Measurements from ENCODE around the gene LBH. TPM values are rescaled to one million over a fixed set of nuclear protein-coding genes. Genes with fewer than 3 reads are reported as not detected.

The LBH gene
- polyA plus RNA-seq, 1 donor (not counting 4 experiments of a cell fraction or from before 2014, with no cell fraction given): 0.83 TPM

DNA sequence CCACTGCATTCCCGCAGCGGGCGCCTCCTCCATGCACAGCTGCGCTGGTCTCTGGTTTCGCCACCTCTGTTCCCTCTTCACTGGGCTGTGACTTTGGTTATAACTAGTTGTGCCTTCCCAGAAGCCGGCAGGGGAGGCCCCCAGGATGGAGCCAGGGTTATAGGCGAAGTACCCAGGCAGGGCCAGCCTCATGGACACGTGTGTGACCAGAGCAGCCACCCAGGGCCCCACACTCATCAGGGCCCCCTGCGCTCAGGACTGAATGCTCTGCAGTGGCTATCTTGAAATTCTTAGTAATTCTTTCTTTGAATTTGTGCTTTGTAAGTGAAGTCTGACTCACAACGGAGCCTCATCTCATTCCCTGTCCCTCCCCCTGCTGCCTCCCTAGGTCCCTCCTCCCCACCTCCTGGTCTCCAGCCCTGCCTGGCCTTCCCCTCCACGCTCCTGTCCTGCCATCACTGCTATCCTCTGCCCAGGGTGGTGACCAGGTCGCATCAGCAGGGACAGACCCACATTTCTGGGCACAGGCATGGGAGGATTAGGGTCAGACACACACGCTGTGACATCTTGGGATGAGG, 38.1 kb upstream of the LBH start:
- Histone ChIP-seq H3K4me1 (ENCODE audit: control insufficient read depth, extremely low read depth, insufficient read depth, low read length) (no peaks in the 10 kb centered on the region), H3K4me3 (ENCODE audit: control insufficient read depth in 2 of 3, extremely low read depth in 1 of 3, insufficient read depth in 2 of 3, low read depth in 1 of 3, low read length in 3 of 3) (no peak overlapping the region), H2AFZ (ENCODE audit: control insufficient read depth, low read length) (no peak overlapping the region), H3K36me3 (ENCODE audit: control insufficient read depth in 2 of 2, extremely low read depth in 1 of 2, insufficient read depth in 2 of 2, low read length in 2 of 2) (no peaks in the 10 kb centered on the region), H3K9ac (ENCODE audit: control insufficient read depth, extremely low read depth, insufficient read depth, low read length) (no peak overlapping the region), H4K20me1 (ENCODE audit: control insufficient read depth, extremely low read depth, insufficient read depth, low read length) (no peaks in the 10 kb centered on the region), H3K27ac (ENCODE audit: control insufficient read depth, insufficient read depth, low read length) (no peak overlapping the region), H3K27me3 (ENCODE audit: control insufficient read depth, extremely low read depth, insufficient read depth, low read length) (peaks cover 9% of the 10 kb centered on the region), H3K9me1 (ENCODE audit: control insufficient read depth, extremely low read depth, insufficient read depth, low read length) (no peaks in the 10 kb centered on the region), H3K79me2 (ENCODE audit: control insufficient read depth, insufficient read depth, low read length) (no peaks in the 10 kb centered on the region), H3K4me2 (ENCODE audit: control insufficient read depth, extremely low read depth, insufficient read depth, low read depth, low read length) (no peak overlapping the region), H3K9me3 (ENCODE audit: control insufficient read depth, low read depth, low read length) (no peaks in the 10 kb centered on the region)
- TF ChIP-seq, protein P1, sequence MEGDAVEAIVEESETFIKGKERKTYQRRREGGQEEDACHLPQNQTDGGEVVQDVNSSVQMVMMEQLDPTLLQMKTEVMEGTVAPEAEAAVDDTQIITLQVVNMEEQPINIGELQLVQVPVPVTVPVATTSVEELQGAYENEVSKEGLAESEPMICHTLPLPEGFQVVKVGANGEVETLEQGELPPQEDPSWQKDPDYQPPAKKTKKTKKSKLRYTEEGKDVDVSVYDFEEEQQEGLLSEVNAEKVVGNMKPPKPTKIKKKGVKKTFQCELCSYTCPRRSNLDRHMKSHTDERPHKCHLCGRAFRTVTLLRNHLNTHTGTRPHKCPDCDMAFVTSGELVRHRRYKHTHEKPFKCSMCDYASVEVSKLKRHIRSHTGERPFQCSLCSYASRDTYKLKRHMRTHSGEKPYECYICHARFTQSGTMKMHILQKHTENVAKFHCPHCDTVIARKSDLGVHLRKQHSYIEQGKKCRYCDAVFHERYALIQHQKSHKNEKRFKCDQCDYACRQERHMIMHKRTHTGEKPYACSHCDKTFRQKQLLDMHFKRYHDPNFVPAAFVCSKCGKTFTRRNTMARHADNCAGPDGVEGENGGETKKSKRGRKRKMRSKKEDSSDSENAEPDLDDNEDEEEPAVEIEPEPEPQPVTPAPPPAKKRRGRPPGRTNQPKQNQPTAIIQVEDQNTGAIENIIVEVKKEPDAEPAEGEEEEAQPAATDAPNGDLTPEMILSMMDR (optimal IDR thresholded peaks at IDR 0.05 in 1 of 3, IDR thresholded peaks at IDR 0.05 in 1 of 3, conservative IDR thresholded peaks at IDR 0.05 in 1 of 3; ENCODE audit: extremely low read depth in 1 of 3, insufficient read depth in 2 of 3, low read length in 3 of 3): no peak
- no peak for TF ChIP-seq EZH2 (IDR thresholded peaks at IDR 0.05; ENCODE audit: low read length)
- FAIRE-seq: no peak
- dilution Hi-C loops (cut with MboI; ENCODE audit: extremely low pct_ligation_motif_present, low sequenced_read_pairs): no loop called here
- DNase-seq (ENCODE audit: low read depth, low spot score): no peak

DNA sequence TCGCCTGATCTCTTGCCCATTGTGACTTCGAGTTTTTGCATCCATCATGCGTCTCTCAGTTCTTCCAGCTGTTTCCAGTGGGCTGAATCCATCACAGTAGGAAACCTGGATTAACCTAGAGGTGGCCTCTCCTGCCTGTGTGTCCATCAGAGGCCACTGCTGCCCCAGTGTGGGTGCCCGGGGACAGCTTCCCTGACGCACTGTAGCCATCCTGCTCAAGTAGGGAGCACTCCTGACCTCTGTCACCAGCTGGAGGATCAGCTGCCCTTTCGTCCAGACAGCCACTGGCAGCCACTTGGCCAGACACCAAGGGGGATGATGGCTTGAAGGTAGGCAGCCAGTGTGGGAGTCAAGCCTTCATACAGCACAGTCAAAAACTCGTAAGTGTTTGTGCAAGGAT, 36.9 kb upstream of the LBH start:
- Histone ChIP-seq H3K9me1 (ENCODE audit: control insufficient read depth, extremely low read depth, insufficient read depth, low read length) (no peaks in the 10 kb centered on the region), H3K4me3 (ENCODE audit: control insufficient read depth in 2 of 3, extremely low read depth in 1 of 3, insufficient read depth in 2 of 3, low read depth in 1 of 3, low read length in 3 of 3) (no peak overlapping the region), H3K27ac (ENCODE audit: control insufficient read depth, insufficient read depth, low read length) (no peak overlapping the region), H3K9me3 (ENCODE audit: control insufficient read depth, low read depth, low read length) (no peaks in the 10 kb centered on the region), H3K36me3 (ENCODE audit: control insufficient read depth in 2 of 2, extremely low read depth in 1 of 2, insufficient read depth in 2 of 2, low read length in 2 of 2) (no peaks in the 10 kb centered on the region), H3K4me2 (ENCODE audit: control insufficient read depth, extremely low read depth, insufficient read depth, low read depth, low read length) (no peak overlapping the region), H3K27me3 (ENCODE audit: control insufficient read depth, extremely low read depth, insufficient read depth, low read length) (peaks cover 9% of the 10 kb centered on the region), H3K9ac (ENCODE audit: control insufficient read depth, extremely low read depth, insufficient read depth, low read length) (no peak overlapping the region), H3K79me2 (ENCODE audit: control insufficient read depth, insufficient read depth, low read length) (no peaks in the 10 kb centered on the region), H4K20me1 (ENCODE audit: control insufficient read depth, extremely low read depth, insufficient read depth, low read length) (no peaks in the 10 kb centered on the region), H2AFZ (ENCODE audit: control insufficient read depth, low read length) (no peak overlapping the region), H3K4me1 (ENCODE audit: control insufficient read depth, extremely low read depth, insufficient read depth, low read length) (no peaks in the 10 kb centered on the region)
- dilution Hi-C loops (cut with MboI; ENCODE audit: extremely low pct_ligation_motif_present, low sequenced_read_pairs): no loop called here
- no peak for TF ChIP-seq EZH2 (IDR thresholded peaks at IDR 0.05; ENCODE audit: low read length)
- TF ChIP-seq, protein P1 (optimal IDR thresholded peaks at IDR 0.05 in 1 of 3, IDR thresholded peaks at IDR 0.05 in 1 of 3, conservative IDR thresholded peaks at IDR 0.05 in 1 of 3; ENCODE audit: extremely low read depth in 1 of 3, insufficient read depth in 2 of 3, low read length in 3 of 3): no peak
- no peak for FAIRE-seq
- DNase-seq (ENCODE audit: low read depth, low spot score): no peak
